ENCODE data around the gene CYP2J2.

DNA sequence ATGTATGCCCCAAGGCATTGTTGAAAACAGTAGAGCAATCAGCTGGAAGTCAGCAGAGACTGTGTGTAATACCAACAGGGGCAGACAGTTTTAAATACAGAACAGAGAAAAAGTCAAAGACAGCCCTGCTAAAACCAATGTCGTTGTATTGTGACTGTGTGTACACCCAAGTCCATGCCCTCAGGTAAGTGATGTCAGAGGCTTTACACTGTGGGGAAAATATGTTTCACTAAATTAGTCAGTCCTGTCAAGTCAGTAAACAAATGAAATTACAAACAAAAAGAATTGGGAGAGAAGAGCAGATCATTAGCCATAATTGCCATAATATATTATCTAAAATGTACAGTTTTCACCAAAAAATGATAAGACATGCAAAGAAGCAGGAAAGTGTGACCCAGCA, 2.4 kb upstream of the CYP2J2 start:
- TF ChIP-seq, protein P1, sequence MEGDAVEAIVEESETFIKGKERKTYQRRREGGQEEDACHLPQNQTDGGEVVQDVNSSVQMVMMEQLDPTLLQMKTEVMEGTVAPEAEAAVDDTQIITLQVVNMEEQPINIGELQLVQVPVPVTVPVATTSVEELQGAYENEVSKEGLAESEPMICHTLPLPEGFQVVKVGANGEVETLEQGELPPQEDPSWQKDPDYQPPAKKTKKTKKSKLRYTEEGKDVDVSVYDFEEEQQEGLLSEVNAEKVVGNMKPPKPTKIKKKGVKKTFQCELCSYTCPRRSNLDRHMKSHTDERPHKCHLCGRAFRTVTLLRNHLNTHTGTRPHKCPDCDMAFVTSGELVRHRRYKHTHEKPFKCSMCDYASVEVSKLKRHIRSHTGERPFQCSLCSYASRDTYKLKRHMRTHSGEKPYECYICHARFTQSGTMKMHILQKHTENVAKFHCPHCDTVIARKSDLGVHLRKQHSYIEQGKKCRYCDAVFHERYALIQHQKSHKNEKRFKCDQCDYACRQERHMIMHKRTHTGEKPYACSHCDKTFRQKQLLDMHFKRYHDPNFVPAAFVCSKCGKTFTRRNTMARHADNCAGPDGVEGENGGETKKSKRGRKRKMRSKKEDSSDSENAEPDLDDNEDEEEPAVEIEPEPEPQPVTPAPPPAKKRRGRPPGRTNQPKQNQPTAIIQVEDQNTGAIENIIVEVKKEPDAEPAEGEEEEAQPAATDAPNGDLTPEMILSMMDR (IDR thresholded peaks at IDR 0.05) = no peak
- TF ChIP-seq FOXP1 (CRISPR knock-in tag; IDR thresholded peaks at IDR 0.05; ENCODE audit: borderline replicate concordance) = no peak

All from WTC11 (cell line).